Measurements from ENCODE around the gene PARD3.

- no peak for TF ChIP-seq CTCF (IDR thresholded peaks at IDR 0.05; ENCODE audit: poor library complexity)
- no peak for TF ChIP-seq EZH2phosphoT487 (IDR thresholded peaks at IDR 0.05; ENCODE audit: low read depth, severe bottlenecking, unreplicated experiment)
- no peak for TF ChIP-seq EZH2 (IDR thresholded peaks at IDR 0.05; ENCODE audit: borderline replicate concordance)
Measured at GRCh38 chr10:34656661-34657060, 158.4 kb downstream of the PARD3 start.
